H4 (cell line): ENCODE measurements around the gene DAP3. TPM values are rescaled to one million over a fixed set of nuclear protein-coding genes. Genes with fewer than 3 reads are reported as not detected.
"Not testable (repeated sequence)": the region's sequence is repeated elsewhere in the genome, so short reads cannot be mapped to it uniquely, and the experiment has no call there.

Experiments
- DNase-seq: peaks from one replicate; pipeline ENCODE4 v3.0.0-alpha.2; 2015; ENCODE audit warnings: low spot score
- total RNA-seq: library from RNA; depleted of rRNA; stranded (reverse); fragments of >200 nt; shearing (Covaris generic); gene quantifications from 2 replicates; pipeline ENCODE4 v1.2.3, GENCODE V29; 2014

Gene DAP3
- total RNA-seq, 1 experiment from 2014 or later: 100 TPM

DNA sequence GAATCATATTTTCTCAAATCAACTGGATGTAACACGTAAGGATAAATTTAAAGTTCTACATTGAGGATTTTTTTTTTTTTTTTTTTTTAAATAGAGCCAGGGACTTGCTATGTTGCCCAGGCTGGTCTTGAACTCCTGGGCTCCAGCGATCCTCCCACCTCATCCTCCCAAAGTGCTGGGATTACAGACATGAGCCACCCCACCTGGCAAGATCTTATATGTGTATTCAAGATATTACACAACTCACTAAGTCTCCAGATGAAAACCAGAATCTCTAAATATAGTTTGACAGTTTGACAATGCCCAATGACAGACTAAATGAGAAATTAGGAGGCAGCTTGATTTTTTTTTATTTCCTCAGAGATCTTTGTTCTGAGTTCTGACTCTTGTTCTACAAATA, 7.1 kb upstream of the DAP3 start:
- DNase-seq: no peak

GRCh38 chr1:155687705-155688323, 1.1 kb upstream of the DAP3 start:
- not testable (repeated sequence) for DNase-seq

DNA sequence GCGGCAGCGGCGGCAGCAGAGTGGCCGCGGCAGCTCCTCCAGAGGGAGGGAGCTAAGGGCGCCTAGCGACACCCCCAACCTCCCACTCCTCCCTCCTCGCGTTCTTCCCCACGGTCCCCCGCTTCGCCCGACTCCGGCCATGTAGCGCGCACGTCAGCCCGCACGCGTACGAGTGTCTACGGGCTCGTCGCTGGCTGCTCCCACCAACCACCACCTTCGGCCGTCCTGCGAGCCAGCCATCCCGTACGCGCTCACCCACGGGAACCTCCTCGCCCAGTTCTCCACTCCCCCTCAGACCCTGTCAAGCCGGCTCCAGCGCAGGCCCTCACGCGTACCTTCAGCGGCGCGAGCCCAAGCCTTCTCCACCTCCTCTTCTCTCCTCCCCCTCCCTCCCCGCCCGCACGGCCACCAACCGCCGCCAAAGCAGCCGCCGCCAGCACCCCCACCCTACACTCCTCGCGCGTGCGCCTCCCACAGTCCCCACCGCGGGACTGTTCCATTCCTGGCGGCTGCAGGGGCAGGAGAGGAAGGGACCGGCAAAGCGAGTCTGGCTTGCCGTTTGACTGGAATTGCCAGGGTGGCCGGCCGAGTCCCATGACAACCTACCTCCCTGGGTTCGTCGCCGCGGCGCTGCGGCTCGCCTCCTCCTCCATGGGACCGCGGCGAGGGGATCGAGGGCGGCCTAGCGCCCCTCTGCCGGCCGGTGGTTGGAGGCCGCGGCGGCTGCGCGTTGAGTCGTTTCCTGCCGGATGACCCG, 389 bp upstream of the DAP3 start, which contains the start of gene YY1AP1:
Gene YY1AP1 (minus strand): TSS at position 451 of the 757 bp plus-strand sequence. CDS start 8,338 bp downstream, outside the sequence.
- peak; percentile 77 for DNase-seq

DNA sequence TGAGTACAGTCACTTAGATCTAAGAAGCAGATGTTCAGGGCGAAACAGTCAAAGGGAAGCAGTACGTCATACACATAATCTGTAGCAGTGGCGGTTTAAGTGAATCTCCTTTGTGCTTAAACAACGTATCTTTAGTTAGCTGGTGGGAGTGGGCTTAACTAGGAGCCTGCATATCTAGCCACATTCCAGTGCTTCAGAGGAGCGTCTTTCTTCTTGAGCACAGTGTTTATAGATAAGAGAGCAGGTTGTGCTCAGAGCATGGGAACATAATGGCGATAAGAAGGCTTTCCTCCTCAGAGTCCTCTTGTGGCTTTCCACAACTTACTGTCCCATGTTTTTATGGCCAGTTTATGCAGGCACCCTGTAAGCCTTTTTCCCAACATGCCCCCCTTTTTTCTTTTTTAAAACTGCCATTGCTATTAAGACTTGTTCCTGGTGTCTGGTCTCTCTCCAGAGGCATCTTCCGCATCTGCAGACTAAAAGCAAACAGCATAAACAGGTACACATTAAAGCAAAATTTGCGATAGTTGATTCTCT, 3.2 kb downstream of the DAP3 start:
- no peak for DNase-seq

DNA sequence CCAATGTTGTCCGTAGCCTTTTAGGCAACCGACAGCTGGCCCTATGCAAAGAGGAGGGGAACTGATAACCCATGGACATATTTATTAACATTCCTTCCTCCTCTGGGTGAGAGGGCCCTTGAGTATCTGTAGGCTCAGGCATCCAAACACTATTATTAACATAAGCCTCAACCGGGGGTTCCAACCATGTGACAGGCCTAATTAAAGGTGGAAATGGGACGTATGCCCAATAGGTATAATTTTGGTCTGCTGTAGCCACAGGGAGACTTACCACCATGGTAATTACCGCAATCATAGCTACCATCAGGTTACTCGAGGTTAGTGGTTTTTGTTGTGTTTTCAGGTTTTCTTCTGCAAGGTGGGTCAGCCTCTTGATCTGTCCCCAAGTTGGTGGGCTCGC, 5.3 kb downstream of the DAP3 start:
- DNase-seq: no peak

- no peak for DNase-seq
Observed at GRCh38 chr1:155695072-155695471, 6.2 kb downstream of the DAP3 start.

- no peak for DNase-seq
Observed at GRCh38 chr1:155695608-155696007, 6.7 kb downstream of the DAP3 start.

GRCh38 chr1:155696524-155696923, 7.6 kb downstream of the DAP3 start:
- DNase-seq: no peak

DNA sequence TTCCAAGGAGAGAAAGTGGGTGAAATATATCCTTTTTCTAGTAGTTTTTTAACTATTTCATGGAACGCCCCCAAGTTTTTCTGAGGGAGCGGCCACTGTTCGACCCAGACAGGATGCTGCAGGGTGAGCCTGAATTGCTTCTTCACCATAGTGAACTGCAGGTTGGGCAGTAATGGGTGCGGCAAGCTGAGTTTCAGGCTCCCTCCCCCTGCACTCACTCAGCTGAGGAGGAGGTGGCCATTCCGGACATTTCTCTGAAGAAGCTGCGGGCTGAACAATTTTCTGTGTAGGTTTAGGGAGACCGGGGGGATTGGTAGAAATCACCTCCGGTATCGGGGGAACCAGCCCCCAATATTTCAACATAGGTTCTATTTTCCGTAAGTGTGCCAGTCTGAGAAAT, 8.2 kb downstream of the DAP3 start:
- no peak for DNase-seq

DNA sequence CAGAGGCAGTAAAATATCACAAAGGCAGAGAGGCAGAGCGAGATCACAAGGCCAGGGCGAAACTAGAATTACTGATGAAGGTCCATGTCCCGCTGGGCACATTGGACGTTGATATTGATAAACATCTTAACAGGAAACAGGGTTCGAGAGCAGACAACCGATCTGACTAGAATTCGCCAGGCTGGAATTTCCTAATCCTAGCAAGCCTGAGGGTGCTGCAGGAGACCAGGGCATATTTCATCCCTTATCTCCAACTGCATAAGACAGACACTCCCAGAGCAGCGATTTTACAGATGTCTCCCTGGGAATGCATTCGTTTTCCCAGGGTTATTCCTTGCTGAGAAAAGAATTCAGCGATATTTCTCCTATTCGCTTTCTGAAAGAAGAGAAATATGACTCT, 8.7 kb downstream of the DAP3 start:
- not testable (repeated sequence) for DNase-seq

DNA sequence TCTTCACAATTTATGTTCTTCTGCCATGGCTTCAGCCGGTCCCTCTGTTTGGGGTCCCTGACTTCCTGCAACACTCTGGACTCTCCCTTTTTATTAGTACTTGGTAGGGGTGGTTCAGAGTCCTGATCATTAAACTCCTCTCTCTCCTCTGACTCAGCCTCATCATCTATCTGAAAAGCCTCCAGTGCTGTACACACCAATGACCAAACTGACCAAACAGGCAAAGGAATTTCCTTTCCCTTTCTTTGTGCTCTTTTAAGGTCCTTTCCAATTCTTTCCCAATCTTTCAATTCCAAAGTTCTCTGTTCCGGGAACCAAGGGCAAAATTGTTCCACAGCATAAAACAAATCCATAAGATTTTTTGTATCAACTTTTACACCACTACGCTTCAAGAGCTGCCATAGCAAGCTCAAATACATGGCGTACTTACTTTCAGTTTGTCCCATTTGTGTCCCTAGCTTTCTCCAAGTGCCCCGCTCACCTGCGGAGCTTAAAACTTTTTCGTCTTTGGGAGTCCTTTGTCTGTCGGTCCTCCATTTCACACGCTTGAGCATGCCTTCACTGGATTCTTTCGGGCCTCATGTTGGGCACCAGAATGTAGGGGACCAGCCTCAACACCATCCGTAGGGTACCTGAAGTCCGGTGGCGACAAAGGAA, 9.6 kb downstream of the DAP3 start:
- DNase-seq: no peak

DNA sequence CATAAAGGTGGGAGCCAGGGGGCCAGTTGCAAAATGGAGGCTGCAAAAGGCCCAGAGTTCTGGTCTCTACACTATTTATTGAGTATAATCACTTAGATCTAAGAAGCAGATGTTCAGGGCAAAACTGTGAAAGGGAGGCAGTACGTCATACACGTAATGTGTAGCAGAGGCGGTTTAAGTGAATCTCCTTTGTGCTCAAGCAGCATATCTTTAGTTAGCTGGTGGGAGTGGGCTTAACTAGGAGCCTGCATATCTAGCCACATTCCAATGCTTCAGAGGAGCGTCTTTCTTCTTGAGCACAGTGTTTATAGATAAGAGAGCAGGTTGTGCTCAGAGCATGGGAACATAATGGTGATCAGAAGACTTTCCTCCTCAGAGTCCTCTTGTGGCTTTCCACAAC, 10.2 kb downstream of the DAP3 start:
- DNase-seq: not testable (repeated sequence)

DNA sequence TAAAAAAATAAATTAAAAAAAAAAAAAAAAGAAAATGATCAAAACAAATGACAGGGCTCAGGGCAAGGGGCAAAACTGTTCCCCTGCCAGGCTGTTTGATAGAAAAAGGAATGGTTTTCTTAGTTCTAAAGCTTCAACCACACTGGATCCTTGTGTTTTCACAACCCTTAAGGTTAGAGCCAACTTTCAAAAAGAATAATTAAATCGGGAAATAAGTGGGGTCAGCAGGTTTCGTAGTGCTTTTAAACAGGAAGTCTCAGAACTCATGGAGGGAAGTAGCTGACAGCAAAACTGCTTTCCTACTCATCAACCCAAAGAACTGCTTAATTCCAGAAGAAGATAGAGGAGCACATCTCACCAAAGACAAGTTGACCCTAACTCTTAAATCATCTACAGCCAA, 12.8 kb downstream of the DAP3 start:
- DNase-seq: not testable (repeated sequence)

DNA sequence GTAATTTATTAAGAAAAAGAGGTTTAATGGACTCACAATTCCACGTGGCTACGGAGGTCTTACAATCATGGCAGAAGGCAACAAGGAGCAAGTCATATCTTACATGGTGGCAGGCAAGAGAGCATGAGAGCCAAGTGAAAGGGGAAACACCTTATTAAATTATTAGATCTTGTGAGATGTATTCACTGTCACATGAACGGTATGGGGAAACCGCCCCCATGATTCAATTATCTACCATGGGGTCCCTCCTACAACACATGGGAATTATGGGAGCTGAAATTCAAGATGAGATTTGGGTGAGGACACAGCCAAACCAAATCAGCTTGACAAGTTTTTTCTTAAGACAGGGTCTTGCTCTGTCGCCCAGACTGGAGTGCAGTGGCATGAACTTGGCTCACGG, 14.3 kb downstream of the DAP3 start:
- no peak for DNase-seq

DNA sequence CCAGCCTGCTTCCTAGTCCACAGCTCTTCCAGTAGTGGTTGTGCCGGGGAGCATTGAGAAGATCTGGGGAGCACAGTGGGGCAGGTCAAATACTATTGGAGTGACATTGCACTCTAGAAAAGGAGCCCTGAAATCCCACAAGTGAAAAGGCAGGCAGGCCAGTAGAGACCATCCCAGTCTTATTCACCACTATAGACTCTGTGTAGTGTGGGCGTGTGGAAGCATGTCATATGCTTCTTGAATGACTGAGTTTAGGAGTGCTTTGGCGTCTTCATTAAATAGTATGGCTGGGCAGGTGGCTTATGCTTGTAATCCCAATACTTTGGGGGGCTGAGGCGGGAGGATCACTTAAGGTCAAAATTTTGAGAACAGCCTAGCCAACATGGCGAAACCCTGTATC, 15.5 kb downstream of the DAP3 start:
- not testable (repeated sequence) for DNase-seq

GRCh38 chr1:155706139-155706538, 17.2 kb downstream of the DAP3 start:
- DNase-seq: peak; percentile 13

GRCh38 chr1:155709391-155709790, 20.5 kb downstream of the DAP3 start:
- no peak for DNase-seq

GRCh38 chr1:155711457-155711856, 22.6 kb downstream of the DAP3 start:
- not testable (repeated sequence) for DNase-seq

DNA sequence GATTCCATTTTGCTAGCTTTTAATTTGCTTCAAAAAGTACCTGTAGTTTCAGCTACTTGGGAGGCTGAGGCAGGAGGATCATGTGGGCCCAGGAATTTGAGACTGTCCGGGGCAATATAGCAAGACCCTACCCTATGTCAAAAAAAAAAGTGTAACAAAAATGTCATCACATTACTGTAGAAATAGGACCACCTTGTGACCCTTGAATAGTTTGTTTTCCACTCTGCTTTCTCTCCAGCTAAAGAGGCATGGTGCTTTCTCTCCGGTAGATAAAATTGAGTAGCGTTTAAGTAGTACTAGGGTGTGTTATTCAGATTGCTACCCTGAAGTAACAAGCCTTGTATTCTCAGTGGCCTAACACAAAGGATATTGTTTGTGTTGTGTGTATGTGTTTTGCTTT, 23.7 kb downstream of the DAP3 start:
- DNase-seq: not testable (repeated sequence)

GRCh38 chr1:155713075-155713474, 24.2 kb downstream of the DAP3 start:
- DNase-seq: no peak

- DNase-seq: not testable (repeated sequence)
Observed at GRCh38 chr1:155715056-155715455, 26.2 kb downstream of the DAP3 start.

GRCh38 chr1:155715777-155716176, 26.9 kb downstream of the DAP3 start:
- no peak for DNase-seq

- no peak for DNase-seq
Observed at GRCh38 chr1:155717041-155717440, 28.1 kb downstream of the DAP3 start.
